Limb (tissue), 2 donors: ENCODE measurements around the gene SORD.
"Not testable (repeated sequence)": the region's sequence is repeated elsewhere in the genome, so short reads cannot be mapped to it uniquely, and the experiment has no call there.

ENCODE experiments used
- DNase-seq, 2 donors: peaks; one replicate each; pipeline ENCODE4 v3.0.0-alpha.2; 2016; ENCODE audit errors: extremely low spot score in 2 of 2

SORD gene

DNA sequence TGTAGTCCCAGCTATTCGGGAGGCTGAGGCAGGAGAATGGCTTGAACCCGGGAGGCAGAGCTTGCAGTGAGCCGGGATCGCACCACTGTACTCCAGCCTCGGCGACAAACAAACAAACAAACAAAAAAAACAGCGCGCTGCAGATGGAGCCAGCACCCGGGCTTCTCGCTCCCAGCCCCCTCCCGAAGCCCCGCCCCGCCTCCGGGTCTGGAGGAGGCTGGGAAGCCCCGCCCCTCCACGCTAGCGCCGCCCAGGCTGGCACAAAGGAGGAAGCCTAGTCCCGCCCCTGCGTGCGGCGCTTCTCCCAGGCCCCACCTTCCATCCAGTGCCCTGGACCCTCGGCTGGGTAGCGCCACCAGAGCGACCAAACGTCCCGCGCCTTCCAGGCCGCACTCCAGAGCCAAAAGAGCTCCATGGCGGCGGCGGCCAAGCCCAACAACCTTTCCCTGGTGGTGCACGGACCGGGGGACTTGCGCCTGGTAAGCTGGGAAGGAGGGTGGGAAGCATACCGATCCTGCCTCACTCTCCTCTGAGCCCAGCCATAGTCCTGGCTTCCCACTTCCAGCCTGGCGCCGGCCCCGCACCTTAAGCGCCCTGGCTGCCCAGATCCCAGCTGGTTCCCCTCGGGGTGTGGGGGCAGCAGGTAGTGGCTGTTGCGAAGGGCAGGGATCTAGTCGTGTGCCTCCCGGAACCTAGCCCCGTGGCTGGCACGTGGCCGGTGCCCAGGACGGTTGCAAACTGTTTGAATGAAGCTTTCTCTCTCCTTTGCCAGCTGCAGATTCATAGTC is at the start of gene SORD:
Gene SORD, plus strand, starts transcription at position 325 of the 788 bp plus-strand sequence. Its CDS starts 89 bp downstream, at position 414.
- DNase-seq, result peak; percentile 90 to 96

DNA sequence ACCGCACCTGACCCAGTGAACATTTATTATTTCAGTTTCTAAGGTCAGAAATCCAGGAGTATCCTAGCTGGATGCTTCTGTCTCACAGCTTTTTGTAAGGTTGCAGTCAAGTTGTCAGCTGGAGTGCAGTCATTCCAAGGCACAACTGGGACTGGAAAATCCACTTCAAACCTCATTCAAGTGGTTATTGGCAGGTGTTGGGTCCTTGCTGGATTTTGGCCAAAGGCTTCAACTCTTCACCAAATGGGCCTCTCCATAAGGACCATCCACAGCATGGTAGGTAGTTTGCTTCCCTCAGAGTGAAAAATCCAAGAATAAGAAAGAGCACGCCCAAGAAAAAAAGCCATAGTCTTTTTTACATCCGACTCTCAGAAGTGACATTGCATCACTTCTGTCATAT is 46.8 kb upstream of the SORD start:
- DNase-seq, result not testable (repeated sequence)

DNA sequence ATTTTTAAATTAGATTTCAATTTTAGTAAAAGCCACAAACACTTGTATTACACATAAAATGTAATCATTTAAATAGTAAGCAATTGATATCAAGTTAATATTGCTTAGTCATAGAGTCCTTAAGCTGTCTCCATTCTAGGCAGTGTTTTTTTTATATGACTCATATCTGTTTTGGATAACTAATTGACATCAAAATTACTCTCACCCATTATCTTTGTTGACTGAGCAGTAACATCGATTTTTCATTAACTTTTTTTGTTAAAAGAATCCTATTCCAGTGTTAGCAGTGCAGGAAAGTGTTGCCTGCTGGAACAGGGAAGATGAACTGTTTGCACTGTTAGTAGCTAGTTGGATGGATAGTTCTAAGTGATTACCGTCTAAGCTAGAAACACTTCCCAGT is 45.2 kb upstream of the SORD start:
- not testable (repeated sequence) for DNase-seq

DNA sequence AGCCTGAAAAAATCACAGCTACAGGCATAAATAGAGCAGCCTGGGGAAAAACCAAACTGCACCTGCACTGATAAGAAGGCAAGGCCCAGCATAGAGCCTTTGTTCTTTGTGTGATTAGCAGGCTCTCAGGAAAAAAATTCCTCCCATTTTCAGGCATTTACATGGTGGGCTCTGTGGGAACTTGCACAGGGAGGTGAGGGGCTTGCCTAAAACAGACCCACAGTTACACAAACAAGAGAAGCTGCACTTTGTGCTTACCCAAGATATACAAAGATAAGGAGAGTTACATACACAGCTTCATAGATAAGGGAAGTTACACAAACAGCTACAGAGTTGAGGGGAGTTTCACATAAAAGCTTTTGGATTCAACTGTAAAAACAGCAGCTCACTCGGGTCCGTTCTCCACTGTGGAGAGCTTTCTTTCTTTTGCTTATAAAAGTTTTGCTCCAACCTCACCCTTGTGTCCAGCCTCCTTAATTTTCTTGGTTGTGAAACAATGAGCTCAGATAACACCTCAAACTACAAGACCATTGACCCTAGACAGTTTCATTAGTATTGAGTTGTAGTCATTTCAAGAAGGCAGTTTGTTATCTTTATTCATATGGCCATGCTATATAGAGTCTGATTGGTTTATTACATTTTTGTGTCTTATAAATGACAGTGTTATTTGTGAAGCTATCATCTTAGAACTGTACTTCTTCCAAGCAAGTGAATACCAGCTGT is 43.2 kb upstream of the SORD start:
- DNase-seq, result not testable (repeated sequence)

DNA sequence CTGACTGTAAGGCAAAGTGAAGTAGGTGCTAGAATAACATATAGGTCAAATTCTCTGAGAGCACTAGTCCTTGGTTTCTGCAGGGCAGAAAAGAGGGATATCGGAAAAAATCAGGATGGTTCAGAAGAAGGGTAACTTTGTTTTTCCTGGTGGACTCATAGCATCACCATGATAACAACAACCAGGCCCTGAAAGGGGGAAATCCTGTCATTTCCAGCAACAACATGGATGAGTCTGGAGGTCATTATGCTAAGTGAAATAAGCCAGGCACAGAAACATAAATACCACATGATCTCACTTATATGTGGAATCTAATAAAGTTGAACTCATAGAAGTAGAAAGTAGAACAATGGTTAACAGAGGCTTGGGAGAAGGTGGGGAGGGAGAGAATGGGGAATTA is 38.9 kb upstream of the SORD start:
- not testable (repeated sequence) for DNase-seq

DNA sequence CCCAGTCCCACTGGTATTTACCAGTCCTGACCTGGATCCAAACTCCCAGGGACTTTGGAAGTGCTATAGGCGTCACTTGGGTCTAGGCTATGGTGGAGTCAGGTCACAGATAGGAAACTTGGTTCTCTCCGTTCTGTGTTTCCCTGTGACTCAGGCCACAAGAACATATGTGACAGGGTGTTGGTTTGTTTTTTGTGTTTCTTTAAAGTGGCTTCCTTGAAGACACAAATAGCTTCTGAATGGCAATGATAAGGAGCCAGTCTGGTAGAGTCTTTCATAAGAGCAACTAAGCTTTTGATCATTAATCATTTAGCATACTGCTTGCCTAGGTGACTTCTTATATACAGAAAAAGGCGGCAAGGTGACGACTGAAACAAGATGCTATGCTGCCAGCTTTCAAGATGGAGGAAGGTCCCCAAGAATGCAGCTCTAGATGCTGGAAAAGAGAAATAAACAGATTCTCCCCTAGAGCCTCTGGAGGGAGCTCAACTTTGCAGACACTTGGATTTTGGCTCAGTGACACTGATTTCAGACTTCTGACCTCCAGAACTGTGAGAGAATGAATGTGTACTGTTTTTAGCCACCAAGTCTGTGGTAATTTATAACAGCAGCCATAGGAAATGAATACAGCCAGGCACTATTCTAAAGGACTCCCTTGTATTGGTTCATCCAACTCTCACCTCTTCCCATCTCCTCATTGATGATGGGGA is 36.5 kb upstream of the SORD start:
- not testable (repeated sequence) for DNase-seq

DNA sequence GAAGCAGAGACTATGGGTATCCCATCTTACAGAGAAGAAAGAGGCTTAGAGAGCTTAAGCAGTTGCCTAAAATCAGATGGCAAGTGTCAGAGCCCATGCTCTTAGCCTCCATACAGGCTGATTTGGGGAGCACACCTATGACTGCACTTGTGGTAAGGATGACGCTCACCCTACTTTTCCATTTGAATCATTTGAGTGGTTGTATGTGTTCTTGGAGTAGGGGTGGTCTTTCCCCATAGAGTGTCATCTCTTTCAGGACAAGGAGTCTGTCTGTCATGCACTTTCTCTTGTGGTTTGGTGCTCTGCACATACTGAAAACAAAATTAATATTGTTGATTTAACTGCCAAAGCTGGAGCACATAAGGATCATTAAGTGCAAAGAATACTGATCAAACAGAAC is 35.3 kb upstream of the SORD start:
- DNase-seq, result not testable (repeated sequence)

DNA sequence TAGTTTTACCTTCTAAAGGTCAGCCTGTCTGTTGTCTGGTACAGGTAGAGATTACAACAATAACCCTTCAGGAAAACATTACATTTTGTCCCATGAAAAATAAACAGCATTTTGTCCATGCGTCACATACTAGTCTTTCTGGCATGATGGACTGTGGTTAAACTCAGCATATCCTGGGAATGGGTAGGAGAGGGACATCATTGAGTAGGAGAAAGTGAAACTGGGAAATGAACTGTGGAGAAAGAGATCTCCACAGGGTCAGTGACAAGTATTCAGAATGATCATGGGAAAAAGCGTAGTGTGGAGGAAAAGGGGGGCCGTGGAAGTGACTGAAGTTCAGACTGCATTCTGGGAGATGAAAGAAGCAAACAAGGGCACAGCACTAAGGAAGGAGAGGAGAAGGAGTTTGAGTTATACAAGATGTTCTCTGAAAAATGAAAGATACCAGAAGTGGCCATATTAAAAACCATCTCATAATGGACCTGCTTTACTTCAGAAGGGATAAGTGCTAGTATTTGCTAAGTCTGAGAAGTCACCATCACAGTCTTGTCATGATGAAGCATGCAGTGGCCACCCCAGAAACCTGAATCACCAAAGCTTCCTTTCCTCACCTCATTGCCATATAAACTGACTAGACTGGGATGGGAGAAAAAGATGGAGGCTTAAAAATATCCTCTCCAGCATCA is 34.7 kb upstream of the SORD start:
- DNase-seq, result not testable (repeated sequence)

DNA sequence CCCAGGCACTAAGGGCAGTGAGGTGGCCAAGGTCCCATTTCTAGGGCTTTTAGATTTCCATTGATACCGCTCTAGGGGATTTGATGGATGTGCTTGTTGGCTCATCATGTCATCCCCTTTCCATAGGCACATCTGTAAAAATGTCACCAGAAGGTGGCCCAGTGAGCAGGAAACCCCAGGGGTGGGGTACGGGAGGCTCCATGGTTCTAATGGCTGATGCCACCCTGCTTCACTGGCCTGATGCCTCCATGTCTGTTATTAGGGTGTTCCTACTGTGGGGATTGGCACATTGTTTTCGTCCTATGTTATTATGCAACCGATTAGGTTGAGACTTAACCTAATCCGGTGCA is 34.1 kb upstream of the SORD start:
- not testable (repeated sequence) for DNase-seq

DNA sequence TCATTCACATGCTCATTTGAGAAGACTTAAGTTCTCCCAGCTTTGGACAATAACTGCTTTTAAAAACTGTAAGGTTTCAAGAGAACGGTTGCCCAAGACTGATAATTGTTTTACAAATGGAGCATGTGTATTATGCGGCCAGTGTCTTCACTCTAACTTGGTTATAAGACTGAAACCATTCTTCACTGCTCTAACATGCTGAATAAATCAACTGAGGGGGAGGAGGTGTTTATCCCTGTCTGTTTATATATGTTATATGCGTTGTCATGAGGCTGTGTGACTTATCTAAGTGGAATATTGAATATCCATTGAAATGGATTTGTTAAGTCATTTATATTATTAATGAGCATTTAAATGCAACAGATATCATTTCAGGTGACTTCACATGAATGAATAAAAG is 25.4 kb upstream of the SORD start:
- DNase-seq, result not testable (repeated sequence)

DNA sequence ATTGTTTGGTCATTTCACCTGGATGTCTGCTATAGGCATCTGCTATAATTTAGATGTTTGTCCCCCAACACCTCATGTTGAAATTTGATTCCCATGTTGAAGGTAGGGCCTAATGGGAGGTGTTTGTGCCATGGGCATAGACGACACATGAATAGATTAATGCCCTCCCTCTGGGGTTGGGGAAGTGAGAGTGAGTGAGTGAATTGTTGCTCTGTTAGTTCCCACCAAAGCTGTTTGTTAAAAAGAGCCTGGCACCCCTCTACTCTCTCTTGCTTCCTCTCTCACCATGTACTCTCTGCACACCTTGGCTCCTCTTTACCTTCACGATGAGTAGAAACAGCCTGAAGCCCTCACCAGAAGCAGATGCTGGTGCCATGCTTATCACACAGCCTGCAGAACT is 23.9 kb upstream of the SORD start:
- no peak for DNase-seq

DNA sequence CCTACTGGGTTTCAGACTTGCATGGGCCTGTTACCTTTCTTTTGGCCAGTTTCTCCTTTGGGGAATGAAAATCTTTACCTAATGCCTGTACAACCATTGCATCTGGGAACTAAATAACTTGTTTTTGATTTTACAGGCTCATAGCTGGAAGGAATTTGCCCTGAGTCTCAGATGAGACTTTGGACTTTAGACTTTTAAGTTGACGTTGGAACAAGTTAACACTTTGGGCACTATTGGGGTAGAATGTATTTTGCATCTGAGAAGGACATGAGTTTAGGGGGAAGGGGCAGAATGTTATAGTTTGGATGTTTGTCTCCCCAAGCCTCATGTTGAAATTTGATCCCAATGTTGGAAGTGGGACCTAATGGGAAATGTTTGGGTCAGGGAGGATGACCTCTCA is 21.8 kb upstream of the SORD start:
- not testable (repeated sequence) for DNase-seq

DNA sequence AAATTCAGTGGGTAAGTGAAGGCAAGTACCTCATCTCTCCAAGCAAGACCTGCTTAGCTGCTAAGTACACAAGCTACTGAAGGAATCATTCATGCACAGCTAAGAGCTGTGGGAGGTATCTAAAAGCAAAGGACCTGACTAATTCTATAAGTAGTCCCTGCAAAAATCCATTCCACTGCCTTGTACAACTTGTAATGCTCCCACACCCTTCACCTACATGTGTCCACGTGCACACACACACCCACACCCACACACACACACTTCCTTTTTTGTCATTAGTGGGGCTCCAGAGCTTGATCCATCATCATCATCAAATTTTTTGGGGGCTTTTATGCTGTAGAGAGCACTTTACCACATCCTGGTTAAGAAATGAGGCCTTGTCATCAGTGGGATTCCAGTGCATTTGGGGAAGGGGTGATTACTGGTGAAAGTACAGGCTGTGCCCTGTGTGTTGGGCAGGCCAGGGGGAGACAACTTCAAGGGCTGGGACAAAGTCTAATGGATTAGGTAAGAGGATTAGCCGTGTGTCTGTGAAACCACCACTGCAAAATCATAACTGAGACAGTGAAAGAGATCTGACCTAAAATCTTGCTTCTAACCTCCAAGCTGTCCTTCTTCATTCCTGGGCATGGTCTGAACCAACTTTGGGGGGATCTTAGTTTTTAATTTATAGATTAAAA is 19.1 kb upstream of the SORD start:
- DNase-seq, result not testable (repeated sequence)

DNA sequence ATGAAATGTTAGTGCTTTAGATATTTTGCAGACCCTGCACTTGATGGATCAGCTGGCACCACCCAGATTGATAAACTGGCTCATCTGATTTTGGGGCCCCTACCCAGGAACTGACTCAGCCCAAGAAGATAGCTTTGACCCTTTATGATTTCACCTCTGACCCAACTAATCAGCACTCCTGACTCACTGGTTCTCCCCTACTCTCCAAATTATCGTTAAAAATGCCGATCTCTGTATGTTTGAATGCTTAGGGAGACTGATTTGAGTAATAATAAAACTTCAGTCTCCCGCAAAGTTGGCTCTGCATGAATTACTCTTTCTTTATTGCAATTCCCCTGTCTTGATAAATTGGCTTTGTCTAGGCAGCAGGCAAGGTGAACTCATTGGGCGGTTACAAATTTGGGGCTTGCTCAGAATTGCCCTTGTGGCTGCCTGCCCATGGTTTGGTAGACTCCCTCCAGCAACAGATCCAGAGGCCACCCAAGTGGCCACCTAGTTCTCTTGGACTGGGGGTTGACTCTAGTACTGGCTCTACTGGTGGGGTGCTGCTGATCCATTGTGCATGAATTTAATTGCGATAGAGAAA is 18.3 kb upstream of the SORD start:
- not testable (repeated sequence) for DNase-seq

DNA sequence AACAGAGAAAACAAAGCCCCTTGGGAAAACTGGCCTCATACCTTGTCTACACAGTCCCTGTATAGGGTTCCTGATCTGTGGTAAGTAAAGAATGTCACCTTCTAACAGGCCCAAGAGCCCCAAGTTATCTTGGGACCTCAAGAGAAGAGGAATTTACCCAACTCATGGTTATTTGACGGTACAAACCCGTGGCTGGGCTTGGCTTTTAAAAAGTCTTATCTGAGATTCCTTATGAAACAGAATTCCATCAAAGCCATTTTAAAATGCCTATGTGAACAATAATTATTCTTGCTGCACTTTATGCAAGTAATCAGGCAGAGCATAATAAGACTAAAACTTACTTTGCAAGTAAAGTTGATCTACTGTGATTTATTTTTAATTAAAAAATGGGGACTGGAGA is 13.9 kb upstream of the SORD start:
- no peak for DNase-seq

DNA sequence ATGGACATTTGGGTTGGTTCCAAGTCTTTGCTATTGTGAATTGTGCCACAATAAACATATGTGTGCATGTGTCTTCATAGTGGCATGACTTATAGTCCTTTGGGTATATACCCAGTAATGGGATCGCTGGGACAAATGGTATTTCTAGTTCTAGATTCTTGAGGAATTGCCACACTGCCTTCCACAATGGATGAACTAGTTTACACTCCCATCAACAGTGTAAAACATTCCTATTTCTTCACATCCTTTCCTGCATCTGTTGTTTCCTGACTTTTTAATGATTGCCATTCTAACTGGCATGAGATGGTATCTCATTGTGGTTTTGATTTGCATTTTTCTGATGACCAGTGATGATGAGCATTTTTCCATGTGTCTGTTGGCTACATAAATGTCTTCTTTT is 7.9 kb upstream of the SORD start:
- not testable (repeated sequence) for DNase-seq

DNA sequence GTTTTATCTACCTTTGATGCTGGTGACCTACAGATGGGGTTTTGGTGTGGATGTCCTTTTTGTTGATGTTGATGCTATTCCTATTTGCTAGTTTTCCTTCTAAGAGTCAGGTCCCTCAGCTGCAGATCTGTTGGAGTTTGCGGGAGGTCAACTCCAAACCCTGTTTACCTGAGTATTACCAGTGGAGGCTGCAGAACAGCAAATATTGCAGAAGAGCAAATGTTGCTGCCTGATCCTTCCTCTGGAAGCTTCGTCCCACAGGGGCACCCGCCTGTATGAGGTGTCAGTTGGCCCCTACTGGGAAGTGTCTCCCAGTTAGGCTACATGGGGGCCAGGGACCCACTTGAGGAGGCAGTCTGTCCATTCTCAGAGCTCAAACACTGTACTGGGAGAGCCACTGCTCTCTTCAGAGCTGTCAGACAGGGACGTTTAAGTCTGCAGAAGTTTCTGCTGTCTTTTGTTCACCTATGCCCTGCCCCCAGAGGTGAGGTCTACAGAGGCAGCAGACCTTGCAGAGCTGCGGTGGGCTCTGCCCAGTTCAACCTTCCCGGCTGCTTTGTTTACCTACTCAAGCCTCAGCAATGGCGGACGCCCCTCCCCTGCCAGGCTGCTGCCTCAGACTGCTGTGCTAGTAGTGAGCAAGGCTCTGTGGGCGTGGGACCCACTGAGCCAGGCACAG is 2.6 kb upstream of the SORD start:
- not testable (repeated sequence) for DNase-seq

DNA sequence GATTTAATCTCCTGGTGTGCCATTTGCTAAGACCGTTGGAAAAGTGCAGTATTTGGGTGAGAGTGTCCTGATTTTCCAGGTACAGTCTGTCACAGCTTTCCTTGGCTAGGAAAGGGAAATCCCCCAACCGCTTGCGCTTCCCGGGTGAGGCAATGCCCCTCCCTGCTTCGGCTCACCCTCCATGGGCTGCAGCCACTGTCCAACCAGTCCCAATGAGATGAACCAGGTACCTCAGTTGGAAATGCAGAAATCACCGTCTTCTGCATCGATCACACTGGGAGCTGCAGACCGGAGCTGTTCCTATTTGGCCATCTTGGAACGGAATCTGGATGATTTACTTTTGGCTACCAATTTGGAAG is 2.1 kb upstream of the SORD start:
- DNase-seq, result not testable (repeated sequence)

DNA sequence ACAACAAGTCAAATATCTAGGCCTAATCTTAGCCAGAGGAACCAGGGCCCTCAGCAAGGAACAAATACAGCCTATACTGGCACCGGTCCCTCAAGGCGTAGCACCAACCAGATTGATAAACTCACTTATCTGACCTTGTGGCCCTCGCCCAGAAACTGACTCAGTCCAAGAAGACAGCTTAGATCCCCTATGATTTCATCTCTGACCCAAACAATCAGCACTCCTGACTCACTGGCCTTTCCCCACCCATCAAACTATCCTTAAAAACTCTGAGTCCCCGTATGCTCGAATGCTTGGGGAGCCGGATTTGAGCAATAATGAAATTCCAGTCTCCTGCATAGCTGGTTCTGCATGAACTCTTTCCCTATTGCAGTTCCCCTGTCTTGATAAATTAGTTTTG is 1.6 kb upstream of the SORD start:
- no peak for DNase-seq

DNA sequence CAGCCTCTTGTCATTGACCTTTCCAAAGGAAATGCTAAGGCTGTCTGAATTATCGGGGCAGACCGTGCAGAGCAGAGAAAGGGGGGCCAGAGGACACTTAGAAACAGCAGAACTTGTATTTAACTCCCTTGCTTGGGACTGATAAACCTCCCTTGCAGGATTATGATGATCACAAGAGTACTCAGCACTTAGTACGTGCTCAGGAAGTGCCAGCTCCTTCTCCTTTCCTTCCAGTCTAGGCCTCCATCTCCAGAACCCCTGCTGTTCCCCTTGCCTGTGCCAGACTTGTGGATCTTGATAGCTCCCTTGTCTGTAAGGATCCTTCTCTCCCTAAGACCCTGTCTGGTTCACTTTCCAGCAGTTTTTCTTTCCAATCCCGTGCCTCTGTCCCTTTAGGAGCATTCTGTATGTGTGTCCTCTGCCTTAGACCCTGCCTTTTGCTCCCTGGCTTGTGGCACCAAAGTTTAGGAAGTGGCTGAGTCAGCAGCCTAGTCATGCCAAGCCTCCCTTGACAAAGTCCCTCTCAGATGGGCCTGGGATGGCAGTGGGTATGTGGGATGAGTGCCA is 747 bp downstream of the SORD start:
- DNase-seq, result peak in 1 of 2 donors; percentile 33
